GM18517 (cell line): ENCODE data around the gene TBKBP1.
"Not testable (repeated sequence)": the region's sequence is repeated elsewhere in the genome, so short reads cannot be mapped to it uniquely, and the experiment has no call there.

ENCODE experiments used
- ATAC-seq: cut with Tn5 transposase; IDR thresholded peaks from one replicate; pipeline ENCODE4 v1.9.1; 2021; ENCODE audit warnings: mild to moderate bottlenecking, moderate library complexity; ENCODE audit not compliant: unreplicated experiment

TBKBP1 gene

DNA sequence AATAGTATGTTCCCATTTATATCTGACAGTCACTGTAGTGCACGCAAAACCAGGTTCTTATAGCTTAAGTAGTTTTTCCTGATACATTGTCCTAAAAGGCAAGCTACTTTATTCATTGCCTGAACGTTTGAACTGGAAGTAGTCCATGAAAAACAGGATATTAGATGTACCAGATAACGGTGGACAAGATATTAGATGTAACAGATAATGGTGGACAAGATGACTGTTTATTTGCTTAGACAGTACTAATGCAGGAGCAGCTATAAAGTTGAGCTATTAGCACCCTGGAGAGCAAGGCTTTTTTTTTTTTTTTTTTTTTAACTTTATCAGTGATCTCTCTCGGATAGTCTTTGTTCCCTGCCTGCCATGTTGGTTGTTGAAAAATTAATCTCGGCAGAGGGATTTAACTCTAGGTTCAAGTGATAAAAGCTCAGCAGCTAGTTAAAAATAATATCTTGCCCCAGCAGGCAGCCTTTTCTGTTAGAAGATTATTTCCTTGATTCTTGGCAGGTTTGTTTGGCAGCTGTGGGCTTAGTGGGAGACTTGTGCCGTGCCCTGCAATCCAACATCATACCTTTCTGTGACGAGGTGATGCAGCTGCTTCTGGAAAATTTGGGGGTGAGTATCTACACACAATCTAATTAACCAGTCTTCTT is 17.3 kb upstream of the TBKBP1 start:
- ATAC-seq = no peak

DNA sequence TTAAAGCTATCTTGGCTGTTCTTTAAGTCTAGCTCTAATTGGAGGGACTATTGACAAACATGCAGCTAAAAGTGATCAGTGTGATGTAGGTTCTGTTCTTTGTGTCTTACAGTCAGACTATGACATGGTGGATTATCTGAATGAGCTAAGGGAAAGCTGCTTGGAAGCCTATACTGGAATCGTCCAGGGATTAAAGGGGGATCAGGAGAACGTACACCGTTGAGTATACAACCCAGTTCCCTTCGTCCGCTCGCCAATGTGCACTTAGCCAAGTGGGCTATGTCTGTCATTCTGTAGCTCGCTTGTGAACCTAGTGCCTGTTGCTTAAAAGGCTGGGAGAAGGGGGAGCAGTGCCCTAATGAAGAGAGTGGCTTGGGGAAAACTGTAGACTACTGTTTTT is 15.8 kb upstream of the TBKBP1 start:
- no peak for ATAC-seq

DNA sequence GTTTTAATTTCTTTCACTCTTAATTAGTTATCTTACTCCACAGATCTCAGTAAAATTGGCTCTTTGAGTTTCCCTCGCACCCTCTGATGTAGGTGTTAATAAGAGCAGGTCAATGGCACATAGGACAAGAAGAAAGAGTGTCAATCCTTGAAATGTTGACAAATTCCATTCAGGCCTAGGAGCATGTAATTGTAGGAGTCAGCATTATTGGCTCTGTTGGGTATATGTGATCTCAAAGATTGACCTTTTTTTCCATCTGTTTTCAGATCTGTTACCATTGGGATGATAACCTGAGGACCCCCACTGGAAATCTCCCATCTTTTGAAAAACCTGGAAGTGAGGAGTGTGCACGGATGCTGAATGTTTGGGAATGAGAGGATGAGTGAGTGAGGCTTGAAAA is 11.8 kb upstream of the TBKBP1 start:
- ATAC-seq = no peak

DNA sequence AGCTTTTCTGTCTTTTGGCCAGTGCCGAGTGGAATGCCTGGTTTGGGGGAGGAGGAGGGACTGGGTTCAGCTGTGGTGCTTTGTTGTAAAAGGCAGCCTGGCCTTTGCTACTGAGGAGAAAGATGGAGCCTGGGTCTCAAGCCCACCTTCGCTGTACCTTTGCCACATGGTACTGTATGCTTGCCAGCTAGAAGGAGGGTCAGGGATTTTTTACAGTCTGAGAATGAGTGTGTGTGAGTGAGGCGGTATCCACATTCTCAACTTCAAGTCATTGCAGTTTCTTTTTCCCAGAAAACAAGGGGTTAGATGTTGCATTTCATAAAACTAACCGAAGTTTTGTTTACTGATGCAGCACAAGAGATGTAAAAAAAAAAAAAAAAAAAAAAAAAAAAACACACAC is 11.2 kb upstream of the TBKBP1 start:
- not testable (repeated sequence) for ATAC-seq

DNA sequence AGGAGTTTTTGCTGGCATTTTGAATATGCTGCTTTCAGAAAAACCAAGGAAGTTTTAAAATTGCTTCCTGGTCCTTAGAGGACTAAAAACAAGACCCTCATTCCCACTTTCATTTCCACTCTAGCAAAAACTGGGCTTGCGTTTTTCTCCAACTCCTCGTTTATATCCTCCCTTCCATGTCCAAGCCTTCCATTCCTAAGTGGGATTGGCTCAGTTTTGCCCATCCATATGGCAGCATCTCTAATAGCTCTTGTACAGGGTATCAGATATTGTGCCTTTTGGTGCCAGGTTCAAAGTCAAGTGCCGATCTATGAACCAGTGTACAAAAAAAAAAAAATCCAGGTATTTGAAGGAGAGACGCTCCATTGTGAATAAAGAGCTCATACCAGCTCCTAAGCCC is 9.9 kb upstream of the TBKBP1 start:
- no peak for ATAC-seq

DNA sequence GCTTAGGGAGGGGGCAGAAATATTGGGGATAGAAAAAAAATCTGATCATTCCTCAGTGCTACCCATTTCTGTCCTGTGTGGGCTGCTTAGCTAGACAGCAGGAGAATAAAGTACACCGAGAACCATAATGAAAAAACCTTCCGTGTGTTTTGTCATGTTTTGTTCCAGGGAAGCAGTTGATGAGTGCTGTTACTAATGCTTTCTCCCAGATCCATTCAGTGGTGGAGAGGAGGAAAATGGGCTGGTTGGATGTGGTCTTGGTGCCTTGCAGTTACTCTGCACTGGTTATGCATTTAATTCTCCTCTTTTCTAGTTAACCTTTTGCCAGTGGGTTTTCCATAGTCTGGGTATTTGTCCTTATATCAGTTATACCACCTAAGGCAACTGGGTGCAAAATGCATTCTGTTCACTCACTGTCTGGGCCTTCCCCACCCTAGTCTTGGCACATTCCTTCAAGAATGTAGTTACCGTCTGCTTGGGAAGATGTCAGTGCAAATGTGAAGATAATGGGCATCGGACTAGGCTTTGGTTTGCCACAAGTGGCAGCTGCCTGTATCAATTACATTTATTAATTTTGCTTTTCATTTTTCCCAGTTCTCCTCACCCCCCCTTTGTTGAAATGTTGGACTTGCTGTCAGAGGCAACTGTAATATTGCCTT is 9.3 kb upstream of the TBKBP1 start:
- ATAC-seq = no peak

DNA sequence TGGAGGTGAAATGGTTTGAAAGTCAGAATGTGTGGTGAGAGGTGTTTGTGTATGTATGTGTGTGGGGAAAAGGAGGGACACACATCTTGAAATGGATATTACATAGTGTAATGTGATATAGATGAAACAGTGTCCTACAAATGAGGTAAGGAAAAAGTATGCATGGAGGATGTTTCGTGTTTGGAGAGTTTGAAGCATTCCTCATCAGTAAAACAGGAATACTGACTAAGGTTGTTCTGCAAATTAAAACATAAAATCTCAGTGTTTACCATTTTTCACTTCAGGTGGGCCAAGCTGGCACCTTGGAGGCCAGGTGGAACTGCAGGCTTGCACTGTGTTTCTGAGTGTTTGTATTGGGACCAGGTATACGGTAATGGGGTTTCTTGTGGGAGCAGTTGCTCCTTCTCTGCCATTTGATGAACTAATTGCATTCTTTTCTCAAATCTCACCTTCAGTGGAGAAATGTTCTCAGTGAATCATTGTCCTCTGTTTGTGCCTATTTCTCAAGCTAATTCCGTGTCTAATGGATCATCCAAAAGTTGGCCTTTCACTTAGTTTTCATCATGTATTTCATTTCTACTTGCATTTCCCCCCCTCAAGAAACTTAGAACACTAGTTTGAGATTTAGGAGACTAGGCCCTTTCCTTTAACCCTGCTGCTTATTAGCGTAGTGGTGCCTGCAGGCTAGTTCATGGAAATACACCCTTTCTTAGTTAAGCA is 8.2 kb upstream of the TBKBP1 start:
- no peak for ATAC-seq

DNA sequence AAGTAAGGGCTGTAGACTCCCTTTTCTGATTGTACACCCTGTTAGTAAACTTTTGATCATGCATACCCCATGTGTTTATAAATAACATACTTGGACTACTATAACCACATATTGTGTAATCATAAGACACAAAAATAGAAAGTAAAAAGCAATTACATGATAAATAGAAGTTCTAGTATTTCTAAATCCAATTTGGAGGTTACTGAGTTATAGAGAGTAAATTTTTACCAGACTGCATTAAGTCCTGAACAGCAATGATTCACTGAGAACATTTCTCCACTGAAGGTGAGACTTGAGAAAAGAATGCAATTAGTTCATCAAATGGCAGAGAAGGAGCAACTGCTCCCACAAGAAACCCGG is 7.7 kb upstream of the TBKBP1 start:
- ATAC-seq = no peak

DNA sequence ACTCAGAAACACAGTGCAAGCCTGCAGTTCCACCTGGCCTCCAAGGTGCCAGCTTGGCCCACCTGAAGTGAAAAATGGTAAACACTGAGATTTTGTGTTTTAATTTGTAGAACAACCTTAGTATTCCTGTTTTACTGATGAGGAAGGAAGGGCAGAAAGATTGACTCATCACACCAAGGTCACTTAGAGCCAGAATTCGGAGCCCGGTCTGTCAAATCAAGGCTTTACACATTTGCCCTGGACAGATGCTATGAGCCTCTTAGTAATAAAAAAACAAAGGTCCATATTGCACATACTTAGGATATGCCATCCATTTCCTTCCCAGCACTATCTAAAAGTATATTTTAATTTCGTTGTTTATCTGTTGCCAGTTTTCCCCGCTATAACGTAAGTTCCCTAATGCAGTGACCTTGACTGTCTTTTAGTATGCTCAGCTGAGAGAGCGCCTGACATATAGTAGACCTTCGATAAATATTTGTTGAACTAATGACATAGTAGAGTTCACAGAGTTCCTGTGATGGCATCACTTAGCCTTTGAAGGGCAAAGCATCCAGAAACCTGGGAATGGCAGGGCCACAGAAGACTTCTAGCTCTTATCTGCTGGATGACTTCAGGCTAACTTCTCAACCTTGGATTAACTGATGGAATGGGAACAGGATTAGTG is 7.2 kb upstream of the TBKBP1 start:
- ATAC-seq = no peak

DNA sequence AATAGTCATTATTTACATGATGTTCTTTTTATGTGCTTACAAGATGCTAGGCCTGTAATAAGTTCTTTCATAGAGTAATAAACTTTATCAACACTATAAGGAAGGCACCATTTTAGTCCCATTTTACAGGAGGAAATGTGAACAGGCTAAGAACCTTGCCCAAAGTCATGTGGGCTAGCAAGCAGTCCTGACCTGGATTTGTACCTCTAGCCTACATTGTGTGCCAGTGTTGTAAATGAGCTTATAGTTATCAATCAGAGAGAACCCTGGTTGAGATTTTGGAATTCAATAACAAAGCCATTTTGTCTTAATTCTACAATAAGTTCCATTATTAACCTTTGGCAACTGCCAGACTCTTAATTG is 6.7 kb upstream of the TBKBP1 start:
- no peak for ATAC-seq

DNA sequence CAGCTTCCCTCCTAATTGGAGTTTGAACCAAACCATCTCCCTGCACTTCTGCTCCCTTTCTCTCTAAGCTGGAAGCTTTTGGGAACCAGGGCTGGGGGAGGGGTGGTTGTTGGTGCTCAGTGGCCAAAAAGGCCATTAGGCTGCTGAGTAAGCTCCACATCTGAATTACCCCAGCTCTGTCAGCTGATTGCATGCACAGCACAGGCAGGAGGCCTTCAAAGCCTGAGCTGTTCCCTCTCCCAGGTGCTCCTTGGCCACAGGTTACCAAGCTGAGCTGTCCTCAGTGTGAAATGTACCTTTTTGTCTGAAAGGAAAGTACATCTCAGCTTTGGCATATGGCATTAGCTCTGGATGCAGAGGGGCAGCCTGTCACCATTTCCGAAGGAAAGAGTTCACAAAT is 6.2 kb upstream of the TBKBP1 start:
- no peak for ATAC-seq

DNA sequence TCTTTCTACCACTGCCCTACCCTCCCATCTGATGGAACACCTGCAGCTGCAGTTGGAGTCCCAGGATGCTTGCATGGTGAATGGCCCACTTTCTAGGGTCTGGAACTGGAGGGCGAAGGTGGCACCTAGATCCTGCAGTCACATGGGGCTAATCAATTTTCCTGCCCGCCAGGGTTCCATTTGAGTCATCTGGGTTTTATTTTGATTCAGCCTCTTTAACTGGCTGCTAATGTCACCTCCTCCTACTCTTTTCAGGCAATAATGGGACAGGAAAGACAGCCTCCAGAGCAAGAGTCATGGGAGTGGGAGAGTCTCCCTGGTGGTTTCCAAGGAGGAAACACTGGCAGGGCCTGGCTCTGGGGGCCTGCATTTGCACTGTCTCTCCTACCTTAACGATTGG is 3.8 kb upstream of the TBKBP1 start:
- no peak for ATAC-seq

DNA sequence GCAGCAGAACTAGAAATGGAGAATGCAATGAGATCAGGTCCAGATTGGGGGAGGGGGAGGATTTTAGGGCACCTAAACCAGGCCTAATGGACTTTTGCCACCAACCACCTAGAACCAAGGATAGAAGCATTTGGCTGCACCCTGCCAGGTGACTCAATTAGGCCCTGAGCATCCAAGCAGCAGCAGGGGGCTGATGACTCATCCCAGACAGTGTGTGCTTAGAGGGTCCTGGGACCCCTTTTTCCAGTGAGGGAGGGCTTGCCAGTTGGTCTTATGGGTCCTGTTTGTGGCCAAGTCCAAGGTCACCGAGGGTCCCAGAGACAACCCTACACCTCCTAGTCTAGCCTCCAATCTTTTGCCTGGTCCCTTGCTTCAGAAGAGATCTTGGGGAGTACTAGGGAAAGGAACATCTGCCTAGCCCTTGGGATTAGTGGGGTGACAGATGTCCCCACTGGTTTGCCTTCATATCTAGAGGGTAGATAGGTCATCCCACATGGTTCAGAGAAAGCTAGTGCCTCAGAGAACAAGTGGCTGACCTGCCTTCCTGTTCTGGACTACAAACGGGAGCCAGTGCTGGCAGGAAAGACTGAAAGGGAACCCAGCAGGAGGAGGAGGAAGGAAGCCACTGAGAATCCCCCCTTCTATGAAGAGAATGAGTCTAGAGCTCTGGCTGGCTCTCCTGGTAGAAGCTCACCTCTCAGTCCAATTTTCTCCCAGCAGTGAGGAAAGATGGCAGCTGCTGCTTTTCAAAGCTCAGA is 1.6 kb upstream of the TBKBP1 start:
- no peak for ATAC-seq

DNA sequence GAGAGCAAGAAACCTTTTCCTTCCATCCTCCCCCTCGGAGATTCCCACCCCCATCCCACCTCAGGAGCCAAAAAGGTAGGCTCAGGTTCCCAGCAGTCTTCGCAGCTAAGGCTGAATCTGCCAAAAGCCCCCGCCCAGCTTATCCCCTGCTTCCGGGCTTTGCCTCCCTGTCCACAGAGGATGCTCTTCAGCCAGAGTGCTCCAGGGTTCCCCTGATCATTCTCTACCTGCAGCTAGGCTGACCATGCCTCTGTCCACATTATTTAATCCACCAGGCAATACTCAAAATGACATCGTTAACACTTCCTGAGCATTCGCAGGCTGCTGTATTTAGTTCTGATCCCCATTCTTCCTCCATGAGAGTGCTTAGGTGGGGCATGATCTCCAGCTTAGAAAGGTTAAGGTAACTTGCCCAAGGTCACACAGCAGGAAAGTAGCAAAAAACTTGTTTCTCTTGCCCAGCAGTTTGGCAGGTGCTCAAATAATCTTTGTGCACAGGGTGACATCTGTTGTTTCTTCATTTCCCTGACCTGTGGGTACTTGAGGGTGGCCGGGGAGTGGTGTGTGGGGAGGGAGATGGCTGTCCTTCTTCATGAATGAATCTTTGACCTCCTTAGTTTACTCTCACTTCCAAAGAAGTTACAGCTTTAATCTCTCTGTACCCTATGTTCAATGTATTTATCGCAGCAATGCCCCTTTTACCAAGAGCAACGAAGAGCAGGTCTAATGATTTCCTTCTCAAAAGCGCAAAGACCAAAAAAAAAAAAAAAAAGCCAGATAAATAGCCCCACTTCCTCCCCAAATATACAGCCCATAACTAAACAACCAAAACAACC is 848 bp upstream of the TBKBP1 start:
- ATAC-seq = no peak

DNA sequence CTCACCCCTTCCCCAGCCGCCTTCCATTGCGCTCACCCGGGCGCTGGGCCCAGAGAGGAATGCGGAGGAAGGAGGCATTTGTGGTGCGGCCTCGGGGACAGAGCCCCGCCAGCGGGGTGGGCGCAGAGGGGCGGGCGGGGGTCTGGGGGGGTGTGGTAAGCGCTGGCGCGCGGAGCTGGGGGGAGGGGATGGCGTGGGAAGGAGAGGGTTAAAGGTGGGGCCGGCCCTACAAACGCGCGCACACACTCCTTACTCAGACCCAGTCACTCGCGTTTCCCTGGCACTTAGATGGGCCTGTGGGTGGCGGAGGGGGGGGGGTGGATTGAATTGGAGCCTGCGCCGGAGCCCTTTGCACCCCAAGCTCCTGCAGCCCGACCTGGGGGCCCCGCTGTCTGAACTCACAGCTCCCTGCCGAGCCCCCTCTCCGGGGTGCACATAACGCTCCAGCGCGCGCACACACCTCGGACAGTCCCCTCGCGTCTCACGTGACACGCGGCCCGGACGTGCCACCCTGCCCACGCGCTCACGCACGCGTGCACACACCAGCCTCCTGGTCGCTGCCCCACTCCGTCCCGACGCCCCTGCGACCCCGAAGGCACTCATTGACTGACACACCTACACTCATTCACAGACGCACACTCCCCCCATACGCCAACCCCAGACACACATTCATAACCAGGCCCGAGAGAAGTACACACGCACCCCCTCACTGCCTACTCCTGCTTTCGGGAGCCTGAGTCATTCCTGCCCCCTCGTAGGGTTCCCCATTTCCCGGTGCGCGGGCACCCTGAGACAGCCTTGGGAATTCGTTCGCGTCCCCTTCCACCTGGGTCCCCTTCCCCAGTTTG is 844 bp downstream of the TBKBP1 start:
- ATAC-seq = no peak

DNA sequence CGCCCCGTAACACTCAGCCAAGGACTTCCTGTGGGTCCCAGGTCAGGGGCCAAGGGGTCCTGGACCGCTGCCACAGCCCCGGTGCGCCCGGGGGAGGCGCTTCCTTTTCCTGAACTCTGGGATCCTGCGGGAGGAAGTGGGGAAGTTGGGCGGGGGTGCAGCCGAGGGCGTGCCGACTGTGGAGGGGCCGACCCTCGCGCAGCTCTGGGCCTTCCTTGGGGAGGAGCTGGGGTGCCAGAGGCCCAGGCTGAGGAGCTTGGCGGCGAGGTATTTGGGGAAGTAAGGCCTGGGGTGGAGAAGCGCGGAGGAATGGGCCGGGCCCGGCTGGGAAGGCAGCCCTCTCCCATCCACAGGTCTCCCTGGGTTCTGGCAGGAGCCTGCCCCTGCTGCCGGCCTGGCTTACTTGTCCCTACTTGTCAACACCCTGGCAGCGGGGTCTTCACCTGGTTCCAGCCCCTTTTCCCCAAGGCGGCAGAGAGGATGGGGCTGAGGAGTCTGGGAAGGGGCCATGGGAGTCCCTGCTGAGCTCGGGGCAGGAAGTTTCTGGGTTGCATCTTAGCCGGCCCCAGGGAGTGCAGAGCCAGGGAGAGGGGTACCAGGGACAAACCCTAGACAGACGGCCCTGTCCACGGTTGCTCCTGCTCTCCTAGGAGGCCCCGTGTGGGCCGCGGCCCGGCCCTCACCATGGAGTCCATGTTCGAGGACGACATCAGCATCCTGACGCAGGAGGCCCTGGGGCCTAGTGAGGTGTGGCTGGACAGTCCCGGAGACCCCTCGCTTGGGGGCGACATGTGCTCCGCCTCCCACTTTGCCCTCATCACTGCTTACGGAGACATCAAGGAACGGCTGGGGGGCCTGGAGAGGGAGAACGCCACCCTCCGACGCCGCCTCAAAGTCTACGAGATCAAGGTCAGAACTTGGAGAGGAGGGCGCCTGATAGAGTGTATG is 1.7 kb downstream of the TBKBP1 start:
- ATAC-seq = no peak

DNA sequence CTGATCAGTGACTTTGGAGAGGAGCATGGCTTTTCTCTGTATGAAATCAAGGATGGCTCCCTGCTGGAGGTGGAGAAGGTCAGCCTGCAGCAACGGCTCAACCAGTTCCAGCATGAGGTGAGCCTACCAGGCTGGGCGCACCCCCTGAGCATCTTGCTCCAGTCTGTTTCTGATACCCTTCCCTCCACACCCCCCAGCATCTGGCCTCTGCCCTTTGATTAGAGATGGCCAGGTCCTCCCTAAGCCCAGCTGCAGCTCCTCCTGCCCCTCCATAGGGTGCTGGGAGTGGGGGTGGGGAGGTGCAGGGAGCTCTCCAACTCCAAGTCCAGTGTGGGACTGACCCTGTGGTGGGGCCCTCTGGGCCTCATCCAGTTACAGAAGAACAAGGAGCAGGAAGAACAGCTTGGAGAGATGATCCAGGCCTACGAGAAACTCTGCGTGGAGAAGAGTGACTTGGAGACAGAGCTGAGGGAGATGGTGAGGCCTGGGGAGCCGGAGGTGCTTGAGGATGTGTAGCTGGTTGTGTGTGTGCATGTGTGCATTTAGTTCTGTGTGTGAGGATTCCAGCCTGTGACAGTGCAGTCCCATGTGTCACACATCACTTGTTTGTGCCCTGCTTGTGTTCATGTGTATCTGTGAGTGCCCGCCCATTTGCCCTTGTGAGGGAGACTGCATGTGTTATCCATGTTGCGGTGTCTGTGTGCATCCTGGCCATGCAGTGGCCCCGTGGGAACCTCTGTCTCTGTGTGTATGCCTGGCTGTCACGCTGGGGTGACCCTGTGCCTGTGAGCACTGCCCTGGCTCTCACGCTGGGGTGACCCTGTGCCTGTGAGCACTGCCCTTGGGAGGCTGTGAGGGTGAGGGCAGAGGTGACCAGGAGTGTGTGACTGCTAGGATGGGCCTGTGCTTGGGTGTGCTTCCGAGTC is 3.0 kb downstream of the TBKBP1 start:
- ATAC-seq = no peak
